SH-SY5Y (cell line): Measurements from ENCODE around the gene TOMM40L.

Experiments
- GATA2 ChIP-seq: IDR thresholded peaks from 2 replicates; pipeline ENCODE4 v1.6.1; 2011; ENCODE audit warnings: mild to moderate bottlenecking, low read depth, low read length
- GATA3 ChIP-seq: IDR thresholded peaks from 2 replicates; pipeline ENCODE4 v1.6.1; 2011; ENCODE audit warnings: low read depth, mild to moderate bottlenecking, low read length, moderate library complexity

DNA sequence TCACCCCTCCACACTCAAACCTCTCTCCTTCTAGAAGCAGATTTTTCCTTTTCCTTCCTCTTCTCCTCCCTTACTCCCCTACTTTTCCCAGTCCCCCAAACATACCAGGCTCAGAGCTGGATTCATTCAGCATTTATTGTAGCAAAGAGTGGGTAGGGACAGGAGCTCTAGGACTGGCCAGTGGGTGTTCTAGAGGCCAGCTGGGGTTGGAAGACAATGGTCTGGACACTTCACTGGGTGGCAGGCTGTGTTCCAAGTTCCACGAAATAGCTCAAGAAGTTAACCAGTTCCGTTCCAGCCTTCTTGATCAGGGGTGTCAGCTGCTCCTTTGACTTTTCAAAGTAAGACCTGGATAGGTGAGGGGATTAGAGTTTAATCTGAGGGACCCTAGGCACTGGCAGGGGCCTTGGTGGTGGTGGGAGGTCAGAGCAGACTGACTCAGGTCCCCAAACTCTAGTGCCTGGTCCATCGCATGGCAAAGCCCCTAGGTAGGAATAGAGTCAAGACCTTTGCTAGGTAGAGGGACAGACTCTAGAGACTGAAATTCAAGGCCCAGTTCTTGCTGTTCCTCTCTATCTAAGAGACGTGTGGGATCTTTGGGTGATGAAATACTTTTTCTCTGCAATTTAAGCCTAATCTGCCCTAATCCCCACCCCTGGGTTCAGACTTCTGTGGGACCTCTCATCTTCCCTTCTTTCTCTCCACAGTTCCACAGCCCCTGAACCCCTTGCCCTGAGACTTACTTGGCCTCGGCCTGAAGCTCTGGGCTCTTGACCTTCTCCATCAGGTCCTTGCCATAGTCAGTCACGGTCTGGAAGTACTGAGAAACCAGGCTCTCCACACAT lies 3.5 kb upstream of the TOMM40L start:
- TF ChIP-seq GATA2, result no peak
- TF ChIP-seq GATA3, result no peak
